SU-DHL-6 (cell line): ENCODE measurements around the gene KIF12.
A peak's percentile ranks its signal among the peaks of the same experiment; 100 is the strongest.

Experiments
- H2AFZ ChIP-seq: fragments of 200-600 bp; sonication (generic); 2 replicates; pipeline ENCODE4 v1.6.1; 2014; ENCODE audit warnings: low read depth, mild to moderate bottlenecking, moderate library complexity, mixed read lengths, antibody characterized with exemption, low read length; ENCODE audit not compliant: severe bottlenecking
- H3F3A ChIP-seq: fragments of 200-600 bp; shearing (Covaris generic); 2 replicates; pipeline ENCODE4 v1.6.0; 2016; ENCODE audit warnings: antibody characterized with exemption, mild to moderate bottlenecking; ENCODE audit not compliant: insufficient read depth
- H3K27ac ChIP-seq: fragments of 200-600 bp; sonication (generic); 2 replicates; pipeline ENCODE4 v1.5.1; 2016; ENCODE audit warnings: low read depth, mild to moderate bottlenecking, low read length, moderate library complexity, mixed read lengths
- H3K27me3 ChIP-seq: fragments of 200-600 bp; sonication (generic), shearing (Covaris generic); 2 replicates; pipeline ENCODE4 v1.6.0; 2014; ENCODE audit warnings: mild to moderate bottlenecking, low read length
- H3K36me3 ChIP-seq: fragments of 200-600 bp; sonication (generic); 2 replicates; pipeline ENCODE4 v1.6.1; 2014; ENCODE audit warnings: mild to moderate bottlenecking, low read length, mixed read lengths
- H3K4me2 ChIP-seq: fragments of 300-600, 200-600 bp; shearing (Covaris generic), sonication (generic); 2 replicates; pipeline ENCODE4 v1.6.0; 2014; ENCODE audit warnings: low read length, low read depth, mild to moderate bottlenecking; ENCODE audit not compliant: poor library complexity, severe bottlenecking
- H3K4me3 ChIP-seq: fragments of 200-600 bp; sonication (generic); 2 replicates; pipeline ENCODE4 v1.5.1; 2014; ENCODE audit warnings: antibody characterized with exemption, low read length, mild to moderate bottlenecking, mixed read lengths; ENCODE audit not compliant: insufficient read depth, poor library complexity, severe bottlenecking
- H3K79me2 ChIP-seq: fragments of 200-600 bp; sonication (generic); 2 replicates; pipeline ENCODE4 v1.6.1; 2014; ENCODE audit warnings: mild to moderate bottlenecking, low read length, moderate library complexity; ENCODE audit not compliant: insufficient read depth
- H3K9ac ChIP-seq: fragments of 200-600 bp; sonication (generic); 2 replicates; pipeline ENCODE4 v1.7.0; 2014; ENCODE audit warnings: mild to moderate bottlenecking, low read length
- H3K9me2 ChIP-seq: fragments of 200-600 bp; sonication (generic); replicated peaks from 2 replicates; pipeline ENCODE4 v1.6.1; 2014; ENCODE audit warnings: low read length; ENCODE audit not compliant: insufficient read depth
- H3K9me3 ChIP-seq: fragments of 200-600 bp; sonication (generic); 2 replicates; pipeline ENCODE4 v1.6.1; 2014; ENCODE audit warnings: low read length, mixed read lengths; ENCODE audit not compliant: insufficient read depth
- H4K20me1 ChIP-seq: fragments of 200-600 bp; sonication (generic); 2 replicates; pipeline ENCODE4 v1.6.1; 2014; ENCODE audit warnings: low read depth, mild to moderate bottlenecking, antibody characterized with exemption, low read length, moderate library complexity, mixed read lengths
- CTCF ChIP-seq: fragments of 200-600 bp; sonication (generic); IDR thresholded peaks from one replicate; pipeline ENCODE4 v1.5.1; 2017; ENCODE audit warnings: antibody characterized with exemption, mild to moderate bottlenecking, low read length, moderate library complexity; ENCODE audit not compliant: insufficient read depth, poor library complexity, severe bottlenecking
- EZH2phosphoT487 ChIP-seq: fragments of 200-600 bp; sonication (generic), shearing (Covaris generic); conservative IDR thresholded peaks from 2 replicates; pipeline ENCODE4 v1.6.1; 2018; ENCODE audit warnings: mild to moderate bottlenecking, antibody characterized with exemption, low read length, moderate library complexity, mixed read lengths

Gene KIF12

GRCh38 chr9:114082017-114082762 is 16.9 kb downstream of the KIF12 start:
- no peaks in the 10 kb centered on the region for H3K9me3 ChIP-seq
- H3K9me2 ChIP-seq = no peaks in the 10 kb centered on the region
- no peak overlapping the region for H3K9ac ChIP-seq
- H4K20me1 ChIP-seq = no peaks in the 10 kb centered on the region
- no peaks in the 10 kb centered on the region for H3F3A ChIP-seq
- no peaks in the 10 kb centered on the region for H3K27me3 ChIP-seq
- no peak overlapping the region for H3K4me3 ChIP-seq
- H3K36me3 ChIP-seq = no peaks in the 10 kb centered on the region
- H3K79me2 ChIP-seq = no peaks in the 10 kb centered on the region
- no peak overlapping the region for H3K4me2 ChIP-seq
- TF ChIP-seq CTCF = peak; percentile 80
- TF ChIP-seq EZH2phosphoT487 = no peak
- no peak overlapping the region for H3K27ac ChIP-seq
- no peak overlapping the region for H2AFZ ChIP-seq

GRCh38 chr9:114081441-114082016 is 17.6 kb downstream of the KIF12 start:
- no peaks in the 10 kb centered on the region for H3K27me3 ChIP-seq
- H3K9ac ChIP-seq = no peak overlapping the region
- H2AFZ ChIP-seq = no peak overlapping the region
- no peaks in the 10 kb centered on the region for H3K79me2 ChIP-seq
- no peaks in the 10 kb centered on the region for H3F3A ChIP-seq
- no peaks in the 10 kb centered on the region for H4K20me1 ChIP-seq
- H3K9me2 ChIP-seq = no peaks in the 10 kb centered on the region
- H3K4me2 ChIP-seq = no peak overlapping the region
- H3K9me3 ChIP-seq = no peaks in the 10 kb centered on the region
- TF ChIP-seq CTCF (no peak), EZH2phosphoT487 (no peak)
- H3K27ac ChIP-seq = no peak overlapping the region
- H3K36me3 ChIP-seq = no peaks in the 10 kb centered on the region
- no peak overlapping the region for H3K4me3 ChIP-seq

GRCh38 chr9:114080773-114081440 is 18.2 kb downstream of the KIF12 start:
- H2AFZ ChIP-seq = no peak overlapping the region
- H3K79me2 ChIP-seq = no peaks in the 10 kb centered on the region
- H3K9ac ChIP-seq = no peak overlapping the region
- H3K9me2 ChIP-seq = no peaks in the 10 kb centered on the region
- H3K27me3 ChIP-seq = no peaks in the 10 kb centered on the region
- no peak overlapping the region for H3K4me3 ChIP-seq
- no peaks in the 10 kb centered on the region for H3F3A ChIP-seq
- H3K36me3 ChIP-seq = no peaks in the 10 kb centered on the region
- no peak for TF ChIP-seq CTCF
- TF ChIP-seq EZH2phosphoT487 = no peak
- H3K9me3 ChIP-seq = no peaks in the 10 kb centered on the region
- no peak overlapping the region for H3K27ac ChIP-seq
- no peak overlapping the region for H3K4me2 ChIP-seq
- H4K20me1 ChIP-seq = no peaks in the 10 kb centered on the region
